ENCODE measurements around the gene PPFIBP1. TPM values are rescaled to one million over a fixed set of nuclear protein-coding genes. Genes with fewer than 3 reads are reported as not detected.
A peak's percentile ranks its signal among the peaks of the same experiment; 100 is the strongest.
"Not testable (repeated sequence)": the region's sequence is repeated elsewhere in the genome, so short reads cannot be mapped to it uniquely, and the experiment has no call there.

The PPFIBP1 gene
- total RNA-seq, 1 experiment from 2014 or later = 45.4 TPM

DNA sequence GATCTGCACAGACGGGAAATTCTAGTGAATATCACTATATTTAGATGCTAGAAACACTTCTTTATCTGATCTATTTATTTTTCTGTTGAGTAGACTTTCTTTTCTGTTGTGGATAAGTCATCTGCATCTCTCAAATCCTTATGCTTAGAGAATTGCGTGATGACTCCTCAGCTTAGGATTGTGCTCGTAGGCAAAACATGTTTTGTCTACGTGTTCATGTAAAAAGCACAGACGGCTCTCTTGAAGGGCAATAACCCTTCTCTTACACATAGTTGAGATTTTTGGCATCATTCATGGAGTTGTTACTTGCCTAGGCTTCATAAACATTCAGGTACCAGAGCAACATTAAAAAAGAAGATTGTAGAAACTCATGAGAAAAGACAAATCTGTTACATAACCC, 18.6 kb downstream of the PPFIBP1 start:
- peak; percentile 96 for DNase-seq (ENCODE audit: low read depth)

DNA sequence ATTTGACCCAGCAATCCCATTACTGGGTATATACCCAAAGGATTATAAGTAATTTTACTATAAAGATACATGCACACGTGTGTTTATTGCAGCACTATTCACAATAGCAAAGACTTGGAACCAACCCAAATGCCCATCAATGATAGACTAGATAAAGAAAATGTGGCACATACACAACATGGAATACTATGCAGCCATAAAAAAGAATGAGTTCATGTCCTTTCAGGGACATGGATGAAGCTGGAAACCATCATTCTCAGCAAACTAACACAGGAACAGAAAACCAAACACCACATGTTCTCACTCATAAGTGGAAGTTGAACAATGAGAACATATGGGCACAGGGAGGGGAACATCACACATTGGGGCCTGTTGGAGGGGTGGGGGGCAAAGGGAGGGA, 20.9 kb downstream of the PPFIBP1 start:
- DNase-seq (ENCODE audit: low read depth) = not testable (repeated sequence)

DNA sequence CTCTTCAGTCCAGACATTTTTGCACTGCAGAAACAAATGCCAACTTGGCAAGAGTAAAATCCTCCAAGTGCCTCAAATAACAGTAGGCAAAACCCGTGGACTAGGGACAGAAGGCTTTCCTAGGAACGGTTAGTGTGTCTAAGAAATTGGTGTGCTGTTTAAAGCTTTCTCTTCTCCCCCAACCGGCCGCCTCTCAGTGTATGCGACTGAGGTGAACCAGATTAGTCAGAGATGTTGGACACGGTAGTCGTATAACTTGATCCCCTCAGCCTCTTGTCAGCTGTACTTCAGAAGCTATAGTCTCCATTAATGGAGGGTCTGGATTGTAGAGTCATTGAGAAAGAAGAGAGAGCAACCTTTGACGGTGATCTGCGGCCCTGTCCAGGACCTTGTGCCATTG, 21.7 kb downstream of the PPFIBP1 start:
- DNase-seq (ENCODE audit: low read depth) = no peak

DNA sequence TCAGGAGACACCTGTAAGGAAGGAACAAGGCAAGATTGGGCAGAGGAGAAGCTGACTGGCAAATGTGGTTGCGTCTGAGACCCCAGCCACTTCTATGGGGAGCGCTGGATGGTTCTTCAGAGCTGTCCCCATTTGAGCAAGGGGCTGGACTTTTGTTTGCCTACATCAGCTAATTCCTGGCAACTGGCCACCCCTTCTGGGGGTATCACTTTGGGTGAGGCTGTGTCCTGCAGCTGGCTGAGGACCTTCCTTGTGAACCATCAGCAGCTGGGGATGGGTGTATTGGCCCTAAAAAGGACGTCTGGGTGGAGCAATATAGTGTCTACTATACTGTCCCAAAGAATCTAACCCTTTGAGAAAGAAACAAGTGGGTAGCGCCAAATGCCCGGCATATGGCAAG, 23.6 kb downstream of the PPFIBP1 start:
- no peak for DNase-seq (ENCODE audit: low read depth)

DNA sequence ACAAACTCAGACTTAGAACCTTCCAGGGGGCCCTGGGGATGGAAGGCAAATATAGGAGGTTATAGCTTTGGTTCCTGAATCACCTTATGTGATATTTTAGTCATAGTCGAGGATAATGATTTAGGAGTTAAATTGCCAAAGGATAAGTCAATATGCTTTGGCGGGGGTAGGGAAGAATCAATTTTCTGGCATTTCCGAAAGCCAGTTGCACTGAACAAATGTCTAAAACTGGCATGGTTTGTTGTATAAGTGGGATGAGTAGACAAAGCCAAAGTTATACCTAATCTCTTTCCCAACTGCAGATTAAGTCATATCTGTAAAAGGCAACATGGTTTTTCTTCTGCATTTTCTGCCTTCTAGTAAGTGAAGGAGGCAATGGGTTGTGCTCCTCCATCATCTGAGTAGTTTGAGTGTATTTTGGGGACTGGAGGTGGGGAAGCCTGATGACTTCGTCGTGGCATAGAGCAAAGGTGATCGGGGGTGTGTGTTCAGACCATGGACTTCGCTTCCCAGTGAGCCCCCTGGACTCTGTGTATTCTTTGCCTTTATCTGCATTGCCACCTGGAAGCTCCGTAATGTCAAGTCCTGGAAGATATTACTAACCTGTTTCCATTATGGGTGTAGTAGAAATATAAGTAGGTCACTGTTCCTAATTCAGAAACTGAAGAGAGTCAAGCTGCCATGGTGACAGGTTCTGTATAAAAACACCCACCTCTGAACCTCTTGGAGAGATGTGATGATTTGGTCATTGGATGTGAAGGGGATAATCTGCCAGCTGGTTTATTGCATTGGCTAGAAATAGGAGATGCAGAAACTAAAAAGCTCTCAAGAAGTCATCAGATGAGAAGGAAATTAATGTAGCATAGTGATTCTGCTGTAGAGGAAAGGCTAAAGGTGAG, 24.5 kb downstream of the PPFIBP1 start:
- peak; percentile 57 for DNase-seq (ENCODE audit: low read depth)

DNA sequence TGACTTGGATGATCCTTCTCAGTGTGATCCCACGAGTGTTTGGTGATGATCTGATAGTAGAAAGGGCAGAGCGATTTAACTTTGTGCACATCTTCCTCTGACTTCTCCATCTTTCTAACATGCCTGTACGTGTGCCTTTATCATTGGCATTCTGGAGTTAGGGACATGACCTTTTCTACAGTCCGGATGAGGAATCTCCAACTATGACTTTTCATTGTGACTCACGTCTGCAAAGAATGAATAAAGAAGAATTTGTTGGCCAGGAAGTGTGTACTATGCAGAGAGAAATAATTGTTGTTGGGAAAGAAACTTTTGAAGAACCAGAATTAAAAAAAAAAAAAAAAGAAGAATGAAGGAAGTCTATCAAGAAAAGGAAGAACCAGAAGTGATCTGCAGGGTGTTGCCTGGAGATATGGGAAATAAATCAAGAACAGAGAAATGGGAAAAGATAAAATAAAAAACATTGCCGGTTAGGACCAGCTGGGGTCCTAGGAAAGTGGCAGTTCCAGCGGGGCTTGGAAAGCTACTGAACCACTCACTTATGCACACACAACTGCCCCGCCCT, 25.3 kb downstream of the PPFIBP1 start:
- DNase-seq (ENCODE audit: low read depth) = peak; percentile 91

DNA sequence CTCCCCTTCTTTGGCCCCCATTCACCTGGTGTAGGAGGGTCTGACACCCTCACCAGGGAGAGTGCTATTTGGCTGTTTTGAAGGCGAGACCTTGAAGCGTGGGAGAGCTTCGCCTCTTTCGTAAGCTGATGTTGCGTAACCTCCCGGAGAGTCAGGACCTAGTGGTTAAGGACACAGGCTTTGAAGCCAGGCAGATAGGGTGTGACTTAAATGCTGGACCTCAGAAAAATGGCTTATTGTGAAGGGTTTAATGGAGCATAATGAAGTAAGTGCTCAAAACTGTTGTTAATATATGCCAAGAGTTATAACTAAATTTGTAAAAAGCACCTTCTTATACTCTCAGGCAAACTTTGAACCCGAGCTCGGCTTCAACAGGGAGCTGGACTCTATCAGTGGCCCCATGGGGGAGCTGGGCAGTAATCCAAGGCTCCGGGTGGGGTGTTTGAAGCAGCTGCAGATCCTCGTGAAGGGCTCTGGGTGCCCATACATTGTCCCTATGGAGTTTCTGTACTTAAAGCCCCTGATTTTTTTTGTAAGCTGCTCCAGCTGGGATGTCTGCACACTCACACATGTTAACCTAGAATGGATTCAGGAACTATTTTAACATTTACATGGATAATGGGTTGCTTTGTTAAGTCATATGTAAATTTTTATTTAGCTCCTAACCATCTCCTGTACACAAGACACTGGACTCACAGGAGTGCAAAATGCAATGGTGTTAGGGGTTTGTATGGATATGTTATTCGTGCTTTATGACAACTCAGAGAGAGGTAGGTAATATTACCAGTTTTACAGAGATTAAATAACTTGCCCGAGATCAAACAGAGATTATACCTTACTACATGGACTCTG, 26.0 kb downstream of the PPFIBP1 start:
- peak; percentile 98 for DNase-seq (ENCODE audit: low read depth)

DNA sequence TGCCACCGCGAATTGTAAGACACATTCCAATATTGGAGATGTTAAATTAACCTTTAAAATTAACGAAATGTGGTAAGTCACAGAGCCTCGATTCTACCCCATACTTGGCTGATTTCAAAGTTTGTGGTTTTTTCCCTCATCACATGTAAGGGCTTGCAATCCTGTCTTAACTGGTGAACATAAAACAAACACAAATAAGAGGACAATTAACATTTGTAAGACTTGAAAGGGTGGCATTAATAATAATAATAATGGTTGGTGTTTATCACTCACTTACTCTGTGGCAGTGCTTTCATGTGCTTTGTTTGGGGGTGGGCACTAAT, 26.6 kb downstream of the PPFIBP1 start:
- DNase-seq (ENCODE audit: low read depth) = peak; percentile 57

DNA sequence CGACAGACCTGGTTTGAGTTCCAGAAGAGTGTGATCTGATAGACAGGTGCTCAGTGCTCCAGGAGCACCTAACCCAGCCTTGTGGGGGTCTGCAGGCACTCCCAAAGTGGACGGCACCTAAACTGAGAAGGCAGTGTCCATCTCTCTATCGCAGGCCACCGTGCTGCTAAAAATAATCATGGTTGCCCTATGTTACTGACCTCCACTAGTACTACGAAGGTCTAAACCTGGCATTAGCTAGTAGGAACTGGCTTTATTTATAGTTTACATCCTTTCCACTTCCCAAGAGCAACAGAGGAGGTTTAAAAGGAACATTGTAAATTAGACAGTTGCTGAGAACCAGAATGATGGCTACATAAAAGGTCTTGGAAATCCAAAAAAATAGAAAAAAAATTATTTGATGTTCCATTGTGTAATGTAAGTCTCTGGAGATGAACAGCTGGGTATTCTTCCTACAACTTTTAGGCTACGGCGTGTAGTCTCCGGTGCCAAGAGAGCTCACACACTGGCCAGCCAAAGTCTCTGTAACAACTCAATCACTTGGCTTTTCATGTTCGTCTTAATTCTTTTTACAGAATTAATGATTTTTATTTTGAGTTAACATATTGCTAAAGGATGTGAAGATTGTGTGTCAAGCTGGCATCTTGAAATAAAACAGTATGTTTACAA, 27.3 kb downstream of the PPFIBP1 start:
- no peak for DNase-seq (ENCODE audit: low read depth)

DNA sequence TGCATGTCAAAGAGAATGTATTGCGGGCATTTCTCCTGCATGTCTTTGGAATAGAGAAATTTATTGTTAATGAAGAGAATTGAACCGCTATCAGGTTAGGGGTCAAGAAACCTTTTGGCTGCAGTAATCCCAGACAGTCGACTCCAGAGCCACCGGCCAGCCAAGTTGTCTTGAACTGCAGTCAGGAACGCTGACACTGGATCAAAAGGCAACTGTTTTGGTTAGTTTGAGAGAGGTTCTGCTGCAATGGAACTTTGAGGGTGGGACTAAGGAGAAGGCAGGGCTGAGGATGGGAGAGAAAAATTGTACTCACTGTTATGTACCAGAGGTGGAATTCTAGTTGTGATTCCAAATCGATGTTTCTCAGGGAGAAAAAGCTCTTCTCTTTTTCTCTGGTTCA, 28.2 kb downstream of the PPFIBP1 start:
- no peak for DNase-seq (ENCODE audit: low read depth)

DNA sequence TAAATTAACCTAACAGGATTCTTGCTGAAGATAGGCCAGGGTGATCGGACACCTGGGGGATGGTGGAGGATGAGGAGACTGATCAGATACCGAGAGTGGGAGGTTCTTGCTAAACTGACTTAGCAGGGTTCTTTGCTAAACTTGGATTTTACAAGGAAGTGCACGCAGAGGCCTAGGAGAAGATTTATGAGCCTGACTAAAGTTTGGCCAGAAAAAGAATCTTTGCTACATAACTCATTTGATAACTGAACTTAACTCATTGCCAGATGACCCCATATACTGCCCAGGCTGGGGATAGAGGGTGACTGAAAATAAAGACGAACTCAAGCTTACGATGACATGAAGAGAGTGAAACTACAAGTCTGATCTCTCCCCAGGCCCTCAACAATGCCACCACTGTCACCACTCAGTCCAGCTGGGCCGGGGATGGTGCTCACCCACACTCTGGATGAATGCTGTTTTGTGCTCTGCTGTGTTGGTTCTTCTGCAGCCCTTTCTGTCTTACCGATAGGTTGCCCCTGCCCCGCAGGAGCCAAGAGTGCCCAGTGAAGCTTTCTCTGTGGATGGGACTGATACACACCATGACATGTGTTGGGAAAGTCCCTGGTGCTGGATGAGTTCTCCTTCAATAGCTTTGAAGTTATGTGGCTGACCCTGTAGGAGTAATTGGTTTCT, 29.0 kb downstream of the PPFIBP1 start:
- DNase-seq (ENCODE audit: low read depth) = peak; percentile 49

DNA sequence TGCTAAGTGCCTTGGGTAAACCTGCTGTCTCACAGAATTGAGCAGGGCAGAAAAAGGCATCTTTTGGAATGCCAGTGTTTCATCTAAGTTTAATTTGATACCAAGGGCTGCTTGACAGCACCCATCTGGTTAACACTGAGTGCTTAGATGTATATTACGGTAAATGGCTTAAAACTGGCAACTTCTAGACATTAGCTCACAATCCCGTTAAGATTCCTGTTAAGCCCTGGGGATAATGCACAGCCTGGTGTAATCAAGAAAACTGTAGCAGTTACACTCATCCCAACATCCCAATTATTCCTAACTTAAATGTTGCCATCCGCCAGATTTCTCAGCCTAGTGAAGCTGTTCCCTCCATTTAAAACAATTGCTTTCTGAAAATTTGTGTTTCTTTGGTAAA, 29.9 kb downstream of the PPFIBP1 start:
- DNase-seq (ENCODE audit: low read depth) = no peak

DNA sequence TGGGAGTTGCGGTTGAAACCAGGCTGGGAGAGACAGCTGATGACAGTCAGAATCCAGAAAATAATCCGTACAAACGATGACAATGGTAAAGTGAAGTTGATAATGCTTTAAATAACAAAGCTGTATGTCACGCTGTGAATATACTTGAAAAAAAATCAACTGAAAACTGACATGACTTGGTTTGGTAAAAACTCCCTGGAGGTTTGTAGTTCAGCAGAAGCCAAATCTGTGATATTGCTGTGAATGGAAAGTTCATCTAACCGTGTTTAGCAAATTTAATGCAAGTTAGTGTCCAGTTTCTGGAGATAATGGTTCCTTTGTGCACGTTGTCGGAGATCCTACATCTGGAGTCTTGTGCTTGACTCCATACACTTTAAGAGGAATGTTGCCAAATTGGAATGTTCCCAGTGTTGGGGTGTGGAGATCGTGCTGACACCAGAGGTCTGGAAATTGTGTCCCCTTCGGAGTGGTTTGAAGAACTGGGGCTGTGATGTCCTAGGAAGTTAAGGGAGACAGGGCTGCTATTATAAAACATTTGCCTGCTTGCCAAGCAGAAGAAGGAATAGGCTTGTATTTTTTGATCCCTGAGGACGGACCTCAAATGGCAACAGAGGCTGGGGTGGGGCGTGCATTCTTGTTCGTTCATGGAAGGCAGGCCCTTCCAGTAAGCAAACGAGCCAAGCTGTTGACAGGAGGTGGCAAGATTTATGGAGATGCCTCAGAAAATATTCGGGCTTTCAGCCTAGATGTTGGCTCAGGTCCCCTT, 30.6 kb downstream of the PPFIBP1 start:
- peak; percentile 86 for DNase-seq (ENCODE audit: low read depth)

DNA sequence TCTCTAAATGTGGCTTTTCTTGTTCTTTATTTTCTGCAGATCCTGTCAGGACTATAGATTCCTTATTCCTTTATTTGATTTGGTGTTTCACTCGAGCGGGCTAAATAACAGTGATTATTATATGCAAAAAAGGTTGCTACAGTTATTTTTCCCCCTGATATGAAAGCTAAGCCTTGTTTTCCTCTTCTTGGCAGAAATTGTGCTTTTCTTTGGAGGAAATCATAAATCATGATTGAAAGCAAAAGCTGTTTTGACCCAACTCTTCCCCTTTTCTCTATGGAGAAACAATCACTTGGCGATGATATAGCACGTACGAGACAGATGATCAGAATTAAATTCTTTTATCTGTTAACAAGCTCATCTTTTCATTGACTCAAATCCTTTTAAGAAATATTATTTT, 31.4 kb downstream of the PPFIBP1 start:
- DNase-seq (ENCODE audit: low read depth) = no peak

DNA sequence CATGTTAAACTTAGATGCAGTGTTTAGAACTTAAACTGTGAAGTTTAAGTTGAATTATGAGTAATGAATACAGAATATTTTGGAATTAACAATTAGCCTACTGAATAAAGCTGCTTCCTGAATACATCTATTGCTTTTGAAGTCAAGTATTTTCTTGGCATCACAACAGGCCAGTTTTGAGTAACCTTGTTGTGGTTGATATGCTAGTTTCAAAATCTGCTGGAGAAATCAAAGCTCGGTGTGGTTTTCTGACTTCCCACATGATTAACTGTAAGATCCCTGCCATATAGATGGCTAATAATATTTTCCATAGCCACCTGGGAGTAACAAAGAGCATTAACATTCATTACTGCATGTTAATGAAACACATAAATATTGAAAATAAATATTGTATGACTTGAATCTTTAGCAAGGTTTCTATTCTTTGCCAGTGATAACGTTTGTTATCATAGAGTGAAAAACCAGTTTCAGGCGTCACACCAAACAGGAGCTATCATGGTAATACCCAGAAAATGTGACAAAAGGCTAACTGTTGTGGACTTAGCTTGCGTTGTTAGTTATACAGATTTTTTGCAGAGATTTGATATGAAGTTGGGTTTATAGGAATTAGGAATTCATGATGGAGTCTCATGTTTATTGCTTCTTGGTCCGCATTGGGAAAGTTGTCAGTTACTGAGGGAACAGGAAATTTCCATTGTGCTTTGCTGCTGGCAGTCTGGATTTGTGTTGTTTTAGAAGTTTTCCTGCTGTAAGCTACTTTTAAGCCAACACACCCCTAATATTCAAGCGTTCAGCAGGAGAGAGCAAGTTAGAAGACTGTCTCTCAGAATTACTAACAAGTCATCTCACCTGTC, 32.1 kb downstream of the PPFIBP1 start:
- peak; percentile 83 for DNase-seq (ENCODE audit: low read depth)

DNA sequence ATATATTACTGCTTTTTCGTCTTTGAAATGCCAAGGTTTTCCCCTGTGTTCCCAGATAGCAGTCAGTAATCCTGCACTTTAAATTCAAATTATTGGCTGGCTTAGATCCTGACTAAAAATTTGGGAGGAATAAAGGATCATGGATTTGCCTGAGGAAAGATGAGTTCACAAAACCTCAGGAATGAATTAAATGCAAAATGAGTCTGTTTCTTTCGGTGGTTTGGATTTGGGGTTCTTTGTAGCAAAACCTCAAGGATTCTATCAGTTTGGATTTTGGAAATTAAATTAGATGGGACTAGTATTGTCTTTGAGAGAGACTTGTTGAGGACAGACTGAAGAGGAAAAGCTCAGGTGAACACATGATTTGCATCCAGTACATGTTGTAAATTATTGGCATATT, 36.1 kb downstream of the PPFIBP1 start:
- peak; percentile 55 for DNase-seq (ENCODE audit: low read depth)

DNA sequence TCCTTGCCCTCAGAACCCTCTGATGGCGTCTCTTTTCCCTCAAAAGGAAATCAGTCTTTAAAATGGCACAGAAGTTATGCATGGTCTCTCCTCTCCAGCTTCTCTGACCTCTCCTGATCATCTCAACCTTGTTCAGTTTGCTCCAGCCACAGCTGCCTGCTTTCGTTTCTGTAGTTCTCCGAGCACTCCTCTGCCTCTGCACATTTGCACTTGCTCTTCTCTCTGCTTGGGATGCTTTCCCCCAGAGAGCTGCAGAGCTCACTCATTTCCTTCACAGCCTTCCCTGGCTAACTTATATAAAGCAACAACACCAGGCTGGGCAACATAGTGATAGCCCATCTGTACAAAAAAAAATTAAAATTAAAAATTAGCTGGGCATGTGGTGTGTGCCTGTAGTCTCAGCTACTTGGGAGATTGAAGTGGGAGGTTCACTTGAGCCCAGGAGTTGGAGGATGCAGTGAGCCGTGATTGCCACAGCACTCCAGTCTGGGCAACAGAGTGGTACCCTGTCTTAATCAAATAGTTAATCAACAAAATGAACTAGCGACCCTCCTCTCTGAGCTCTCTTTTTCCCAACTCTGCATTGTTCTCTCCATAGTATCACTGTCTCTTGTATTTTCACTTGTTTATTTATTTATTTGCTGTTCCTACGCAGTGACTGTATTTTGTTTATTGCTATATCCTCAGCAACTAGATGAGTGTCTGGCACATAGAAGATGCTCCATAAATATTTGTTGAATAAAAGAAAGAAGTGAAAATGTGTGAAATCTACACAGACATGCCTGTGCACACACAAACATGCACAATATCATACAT, 37.7 kb downstream of the PPFIBP1 start:
- DNase-seq (ENCODE audit: low read depth) = peak; percentile 45

DNA sequence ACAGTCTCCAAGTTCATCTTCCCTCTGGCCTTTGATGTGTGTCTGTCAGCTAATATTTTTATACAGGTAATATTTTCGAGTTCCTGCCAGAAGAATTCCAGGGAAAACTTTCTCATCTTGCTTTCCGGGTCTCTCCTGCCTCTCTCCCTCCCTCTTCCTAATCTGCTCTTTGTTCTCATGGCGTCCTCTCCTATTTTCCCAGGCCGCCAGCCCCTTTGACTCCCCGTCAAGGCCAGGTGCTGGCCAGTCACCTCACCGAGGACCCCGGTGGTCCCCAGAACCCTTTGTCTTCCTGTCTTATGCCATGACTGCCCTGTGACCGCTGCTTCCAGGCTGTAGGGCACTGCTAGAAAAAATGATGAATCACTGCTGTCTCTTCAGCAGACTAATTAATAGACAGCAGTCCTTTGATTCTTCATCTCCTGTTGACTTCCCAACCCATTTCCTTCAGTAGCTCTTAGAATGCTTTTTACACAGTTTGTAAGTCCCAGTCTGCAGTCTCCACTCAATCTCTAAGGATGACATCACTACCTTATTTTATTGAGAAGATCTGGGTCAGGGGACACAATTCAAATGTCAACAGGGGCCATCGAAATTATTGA, 40.7 kb downstream of the PPFIBP1 start:
- DNase-seq (ENCODE audit: low read depth) = peak; percentile 74

Measured in M059J (cell line).